HepG2 (cell line): Measurements from ENCODE around the gene MAPK12. TPM values are rescaled to one million over a fixed set of nuclear protein-coding genes. Genes with fewer than 3 reads are reported as not detected.
A peak's percentile ranks its signal among the peaks of the same experiment; 100 is the strongest.

Source experiments
- ATAC-seq: fragments of 200-7000 bp; cut with Tn5 transposase; 3 replicates; pipeline ENCODE4 v1.9.1; 2020; ENCODE audit warnings: mild to moderate bottlenecking, moderate library complexity
- BruUV-seq: library from RNA; stranded (reverse); fragments of 400-500 nt; replicated peaks from 2 replicates; lab custom pipeline; 2021; lab: Mats Ljungman, UMichigan
- CTCF ChIA-PET: fragments of 300-600 bp; formaldehyde crosslinking; extraction: SDS; loops from one replicate; lab custom pipeline; 2021; ENCODE audit warnings: low total read pairs, inconsistent platforms, low intra/inter-chr PET ratio; lab: Yijun Ruan, JAX
- POLR2A ChIA-PET: fragments of 350-600 bp; sonication (Branson Sonifier 250); formaldehyde crosslinking; loops from one replicate; lab custom pipeline; 2020; ENCODE audit warnings: antibody characterized with exemption, inconsistent platforms; lab: Yijun Ruan, JAX
- DNase-seq: peaks from one replicate; pipeline ENCODE4 v3.0.0-alpha.2; 2015; ENCODE audit warnings: low spot score
- FAIRE-seq: peaks from 3 replicates; lab custom pipeline; 2011; peaks lifted over from hg19 to GRCh38; lab: Jason Lieb, UNC
- H2AFZ ChIP-seq: one replicate; pipeline ENCODE4 v1.6.1; 2011; ENCODE audit warnings: low read length, inconsistent platforms
- H3K27ac ChIP-seq: fragments of 300-600 bp; 3 replicates; pipeline ENCODE4 v1.8.0; 2011; ENCODE audit warnings: mixed run types, mild to moderate bottlenecking, mixed read lengths, low read length, inconsistent platforms; ENCODE audit not compliant: insufficient read depth; ENCODE audit errors: extremely low read length
- H3K27me3 ChIP-seq, 2 experiments: fragments of 200-600 bp in 1 of 2; 2 replicates in 1 of 2; 3 replicates in 1 of 2; pipeline versions ENCODE4 v1.6.0 to v1.8.0; 2011; ENCODE audit warnings: low read length in 2 of 2, mild to moderate bottlenecking in 2 of 2, moderate library complexity in 2 of 2, inconsistent platforms in 1 of 2; ENCODE audit not compliant: insufficient read depth in 2 of 2, control insufficient read depth in 1 of 2
- H3K36me3 ChIP-seq, 2 experiments: fragments of 200-600 bp in 1 of 2; replicated peaks in 1 of 2; 2 replicates in 1 of 2; 3 replicates in 1 of 2; pipeline versions ENCODE4 v1.5.1 to v1.8.0; 2011; ENCODE audit warnings: low read length in 2 of 2, inconsistent platforms in 1 of 2; ENCODE audit not compliant: insufficient read depth in 2 of 2, control insufficient read depth in 1 of 2
- H3K4me1 ChIP-seq: 2 replicates; pipeline ENCODE4 v1.5.1; 2012; ENCODE audit warnings: low read length, inconsistent platforms; ENCODE audit not compliant: insufficient read depth
- H3K4me2 ChIP-seq: 2 replicates; pipeline ENCODE4 v1.6.0; 2011; ENCODE audit warnings: low read depth, low read length, inconsistent platforms
- H3K4me3 ChIP-seq, 3 experiments: fragments of 200-600 bp in 1 of 3; sonication (generic), shearing (Covaris generic) in 1 of 3; replicated peaks in 1 of 3; 2 replicates each; pipeline ENCODE4 v1.5.1; 2011 to 2016; ENCODE audit warnings: low read length in 3 of 3, inconsistent platforms in 2 of 3, low read depth in 2 of 3, mild to moderate bottlenecking in 2 of 3, control low read depth in 1 of 3, mixed read lengths in 1 of 3; ENCODE audit not compliant: insufficient read depth in 1 of 3
- H3K79me2 ChIP-seq: one replicate; pipeline ENCODE4 v1.6.1; 2011; ENCODE audit warnings: low read length, inconsistent platforms; ENCODE audit not compliant: insufficient read depth
- H3K9ac ChIP-seq: 2 replicates; pipeline ENCODE4 v1.6.0; 2011; ENCODE audit warnings: mild to moderate bottlenecking, low read depth, low read length, inconsistent platforms; ENCODE audit not compliant: insufficient read depth
- H3K9me3 ChIP-seq: 2 replicates; pipeline ENCODE4 v1.5.1; 2012; ENCODE audit warnings: mild to moderate bottlenecking, low read length
- H4K20me1 ChIP-seq: 2 replicates; pipeline ENCODE4 v1.6.0; 2011; ENCODE audit warnings: inconsistent platforms, mild to moderate bottlenecking, low read length, moderate library complexity; ENCODE audit not compliant: insufficient read depth
- CHD4 ChIP-seq: fragments of 200-600 bp; sonication (generic); IDR thresholded peaks from 2 replicates; pipeline ENCODE4 v1.7.0; 2017; ENCODE audit warnings: mild to moderate bottlenecking, low read length, borderline replicate concordance
- FOXP4 ChIP-seq: sonication (generic); formaldehyde crosslinking; IDR thresholded peaks from 2 replicates; pipeline ENCODE4 v1.4.0; 2020; ENCODE audit warnings: missing genetic modification reagents
- MTA1 ChIP-seq: sonication (generic); formaldehyde crosslinking; IDR thresholded peaks from 2 replicates; pipeline ENCODE4 v1.4.0; 2020; ENCODE audit warnings: missing genetic modification reagents, mild to moderate bottlenecking, borderline replicate concordance
- SETDB1 ChIP-seq: sonication (generic); formaldehyde crosslinking; IDR thresholded peaks from 2 replicates; pipeline ENCODE4 v1.5.1; 2020; ENCODE audit warnings: missing genetic modification reagents, mild to moderate bottlenecking, borderline replicate concordance
- SRF ChIP-seq: IDR thresholded peaks from 2 replicates; pipeline ENCODE4 v1.6.1; 2011; ENCODE audit warnings: mild to moderate bottlenecking, low read depth, low read length, moderate library complexity
- ZFP36L2 ChIP-seq: sonication (generic); formaldehyde crosslinking; IDR thresholded peaks from 2 replicates; pipeline ENCODE4 v1.4.0; 2020; ENCODE audit warnings: missing genetic modification reagents
- ZFP91 ChIP-seq: sonication (generic); formaldehyde crosslinking; IDR thresholded peaks from 2 replicates; pipeline ENCODE4 v1.9.0; 2022; ENCODE audit warnings: missing genetic modification reagents, mild to moderate bottlenecking, borderline replicate concordance
- ZNF281 ChIP-seq: sonication (generic); formaldehyde crosslinking; IDR thresholded peaks from 2 replicates; pipeline ENCODE4 v1.4.0; 2020; ENCODE audit warnings: missing genetic modification reagents, borderline replicate concordance
- ZNF33A ChIP-seq: sonication (generic); formaldehyde crosslinking; IDR thresholded peaks from 2 replicates; pipeline ENCODE4 v1.5.1; 2020; ENCODE audit warnings: missing genetic modification reagents, mild to moderate bottlenecking, moderate library complexity, borderline replicate concordance
- ZNF580 ChIP-seq: IDR thresholded peaks from 2 replicates; pipeline ENCODE4 v1.6.1; 2016; ENCODE audit warnings: low read depth, borderline replicate concordance
- WGBS: methylation state at CpG from one replicate; pipeline ENCODE4 v1.1.6; 2017; ENCODE audit warnings: low lambda C conversion rate; 5-methylcytosine and 5-hydroxymethylcytosine counted together
- in situ Hi-C: cut with HindIII; loops from 2 replicates; pipeline ENCODE4 v1.10.0; 2017; ENCODE audit warnings: low pct_unique_long_range_greater_than_20kb; ENCODE audit not compliant: extremely low pct_ligation_motif_present
- intact Hi-C: fragments of 100-400 bp; cut with micrococcal nuclease; formaldehyde crosslinking; loops from one replicate; pipeline ENCODE4 v1.10.0; 2022; ENCODE audit not compliant: unreplicated experiment
- polyA plus RNA-seq, 8 experiments: library from polyadenylated mRNA; depleted of rRNA in 3 of 8; stranded (reverse) in 7 of 8; unstranded in 1 of 8; fragments of >200 nt; fragmentation: Illumina TruSeq in 4 of 8; extraction: Trizol in 4 of 8; gene quantifications; 2 replicates each; pipeline versions ENCODE4 v1.2.1 to v1.2.3, GENCODE V29; 2011 to 2016; ENCODE audit warnings: low read depth in 4 of 8, missing spikeins in 1 of 8, mixed read lengths in 1 of 8; ENCODE audit not compliant: insufficient read depth in 1 of 8
- total RNA-seq, 5 experiments: library from RNA; depleted of rRNA; stranded (reverse); fragments of >200 nt; fragmentation: Illumina TruSeq; extraction: Trizol; gene quantifications; 2 replicates each; pipeline ENCODE4 v1.2.3, GENCODE V29; 2016; ENCODE audit warnings: low read depth in 1 of 5

The MAPK12 gene
- total and polyA plus RNA-seq, 2 of the 13 experiments (the other 11 are each of a cell fraction or from before 2014, with no cell fraction given) = 22.2 to 23.3 TPM

- ChIA-PET POLR2A (interaction anchor here (0.7 to 4.8 kb wide), 25 partner anchors 11 to 353 kb away, joined by 3 to 126 read pairs (median 6); partner anchors contain the start of genes CHKB, DENND6B, HDAC10 and MAPK12), CTCF (interaction anchor here (1.2 to 2.3 kb wide), 2 partner anchors 17 to 33 kb away, joined by 9 to 10 read pairs; partner anchors contain the start of gene DENND6B)
- Histone ChIP-seq H3K4me2 (peak overlapping the region; percentile 79), H2AFZ (no peak overlapping the region), H3K27ac (peak overlapping the region; percentile 94), H3K36me3 (peaks cover 11 to 15% of the 10 kb centered on the region in 2 experiments; a peak in 4 of 5 replicates), H4K20me1 (peaks cover 9% of the 10 kb centered on the region; the same call in 1 of the 2 replicates), H3K9me3 (no peaks in the 10 kb centered on the region), H3K79me2 (peaks cover 69% of the 10 kb centered on the region), H3K4me1 (peaks cover 65% of the 10 kb centered on the region), H3K9ac (peak overlapping the region; percentile 71), H3K4me3 (peak overlapping the region; percentile 44 to 74 (median 73); a peak in 5 of 6 replicates), H3K27me3 (no peaks in the 10 kb centered on the region)
- ATAC-seq (peak; percentile 77), DNase-seq (peak; percentile 87), FAIRE-seq (peak; percentile 61)
- in situ Hi-C loops (no loop called here), intact Hi-C loops (loop anchor here (2.0 to 10.0 kb wide), 3 partner anchors 15 to 869 kb away; partner anchors contain the start of gene DENND6B)
- BruUV-seq = no TSS peak
- WGBS = no CpG with 5 or more reads among the region's 42 CpGs
- TF ChIP-seq ZFP36L2 (CRISPR knock-in tag) (no peak), ZNF281 (CRISPR knock-in tag) (peak; percentile 35; the same call in 1 of the 2 replicates), FOXP4 (CRISPR knock-in tag) (peak; percentile 56), MTA1 (CRISPR knock-in tag) (peak; percentile 96), SRF (no peak), ZNF580 (CRISPR knock-in tag) (no peak; the same call in 1 of the 2 replicates), CHD4 (no peak; the same call in 1 of the 2 replicates), SETDB1 (CRISPR knock-in tag) (no peak), ZNF33A (CRISPR knock-in tag) (0 out of 2 replicates have a peak, but pooled peaks have one; percentile 61), ZFP91 (peak; percentile 89)
Observed at GRCh38 chr22:50293441-50294318, 32.2 kb upstream of the MAPK12 start.
